Lung (tissue), 12 donors: ENCODE results near the gene TICAM1. TPM values are rescaled to one million over a fixed set of nuclear protein-coding genes. Genes with fewer than 3 reads are reported as not detected.
"Not testable (repeated sequence)": the region's sequence is repeated elsewhere in the genome, so short reads cannot be mapped to it uniquely, and the experiment has no call there.

Experiments
- ATAC-seq: fragments of 200-7000 bp; cut with Tn5 transposase; one replicate; pipeline ENCODE4 v1.9.1; 2020; ENCODE audit warnings: moderate number of reproducible peaks; ENCODE audit not compliant: insufficient read depth, low FRiP score
- DNase-seq, 3 donors: peaks; one replicate each; pipeline ENCODE4 v3.0.0-alpha.2; 2013 to 2017
- H3K27ac ChIP-seq, 2 donors: one replicate each; pipeline ENCODE4 v1.5.1; 2013; ENCODE audit warnings: mild to moderate bottlenecking in 2 of 2, moderate library complexity in 2 of 2, control low read depth in 1 of 2, inconsistent platforms in 1 of 2, low read depth in 1 of 2, low read length in 1 of 2
- H3K27me3 ChIP-seq, 3 donors: one replicate each; pipeline ENCODE4 v1.5.1; 2013; ENCODE audit warnings: low read length in 2 of 3; ENCODE audit not compliant: control insufficient read depth in 3 of 3, insufficient read depth in 3 of 3
- H3K36me3 ChIP-seq, 4 donors: one replicate each; pipeline ENCODE4 v1.5.1; 2013; ENCODE audit warnings: low read length in 4 of 4, mild to moderate bottlenecking in 1 of 4, moderate library complexity in 1 of 4; ENCODE audit not compliant: control insufficient read depth in 4 of 4, insufficient read depth in 4 of 4
- H3K4me1 ChIP-seq, 5 donors: one replicate each; pipeline ENCODE4 v1.5.1; 2013; ENCODE audit warnings: low read length in 5 of 5, mild to moderate bottlenecking in 2 of 5, moderate library complexity in 1 of 5; ENCODE audit not compliant: control insufficient read depth in 5 of 5, insufficient read depth in 5 of 5
- H3K4me3 ChIP-seq: one replicate; pipeline ENCODE4 v1.5.1; 2013; ENCODE audit warnings: mild to moderate bottlenecking, control low read depth, moderate library complexity
- H3K9ac ChIP-seq, 2 donors: one replicate each; pipeline ENCODE4 v1.5.1; 2013; ENCODE audit warnings: low read length in 2 of 2, control low read depth in 1 of 2; ENCODE audit not compliant: insufficient read depth in 1 of 2
- H3K9me3 ChIP-seq, 4 donors: one replicate each; pipeline ENCODE4 v1.5.1; 2013; ENCODE audit warnings: low read length in 3 of 4, mild to moderate bottlenecking in 1 of 4, moderate library complexity in 1 of 4; ENCODE audit not compliant: control insufficient read depth in 4 of 4, insufficient read depth in 3 of 4
- CTCF ChIP-seq: IDR thresholded peaks from 2 replicates; pipeline ENCODE4 v1.5.1; 2012; ENCODE audit warnings: mild to moderate bottlenecking; ENCODE audit errors: control extremely low read depth, extremely low read depth
- WGBS, 2 donors: extraction: QIAGEN DNeasy Blood & Tissue Kit; methylation state at CpG; one replicate each; pipeline ENCODE4 v1.1.7; 2013; 5-methylcytosine and 5-hydroxymethylcytosine counted together
- polyA plus RNA-seq, 2 donors: library from polyadenylated mRNA; stranded (reverse); fragments of 200-250 nt; gene quantifications; one replicate each; pipeline ENCODE4 v1.2.1, GENCODE V29; 2013
- total RNA-seq, 2 donors: library from RNA; depleted of rRNA in 1 of 2; stranded (reverse); fragments of >200 nt in 1 of 2; gene quantifications; one replicate each; pipeline ENCODE4 v1.2.1, GENCODE V29; 2014 to 2021
- donor health status: control.
- donor health status: control.
- donor health status: Bipolar disorder and iron deficiency.
- donor health status: healthy.
- donor health status: DM: yes; HTN: yes; CAD: no.

TICAM1 gene
- total and polyA plus RNA-seq, 4 donors, result 4.5 to 19.7 (median 13.6) TPM

GRCh38 chr19:4811328-4812131 lies 20.0 kb downstream of the TICAM1 start:
- peak; percentile 63 for TF ChIP-seq CTCF
- Histone ChIP-seq H3K27ac (peak overlapping the region in 1 of 2 donors; percentile 40), H3K4me3 (no peak overlapping the region), H3K9me3 (no peaks in the 10 kb centered on the region), H3K36me3 (peaks cover 0 to 4% (median 1%) of the 10 kb centered on the region in 4 donors), H3K27me3 (no peaks in the 10 kb centered on the region), H3K4me1 (peaks cover 0 to 9% (median 0%) of the 10 kb centered on the region in 5 donors), H3K9ac (no peak overlapping the region)
- WGBS, 2 donors, result 63 to 66% methylated on average over 12 of the region's 12 CpGs
- no peak for ATAC-seq
- peak; percentile 43 to 64 (median 46) for DNase-seq

- Histone ChIP-seq H3K27me3 (no peaks in the 10 kb centered on the region), H3K9ac (no peak overlapping the region), H3K4me3 (no peak overlapping the region), H3K9me3 (no peaks in the 10 kb centered on the region), H3K27ac (peak overlapping the region in 1 of 2 donors; percentile 73), H3K4me1 (peaks cover 0 to 7% (median 0%) of the 10 kb centered on the region in 5 donors), H3K36me3 (no peaks in the 10 kb centered on the region)
- WGBS, 2 donors, result 39 to 55% methylated on average over 6 of the region's 6 CpGs
- ATAC-seq (no peak), DNase-seq (no peak)
- TF ChIP-seq CTCF, result no peak
Observed at GRCh38 chr19:4807188-4807587, 24.3 kb downstream of the TICAM1 start.

GRCh38 chr19:4806384-4806783 lies 25.1 kb downstream of the TICAM1 start:
- no peaks in the 10 kb centered on the region for H3K9me3 ChIP-seq
- WGBS, 2 donors, result 82 to 91% methylated on average over 6 of the region's 6 CpGs
- H3K4me1 ChIP-seq, result peaks cover 0 to 3% (median 0%) of the 10 kb centered on the region in 5 donors
- H3K9ac ChIP-seq, result no peak overlapping the region
- no peak overlapping the region for H3K4me3 ChIP-seq
- ATAC-seq (no peak), DNase-seq (no peak)
- no peaks in the 10 kb centered on the region for H3K27me3 ChIP-seq
- no peak for TF ChIP-seq CTCF
- H3K27ac ChIP-seq, result no peak overlapping the region
- H3K36me3 ChIP-seq, result no peaks in the 10 kb centered on the region

- not testable (repeated sequence) for ATAC-seq, H3K36me3 ChIP-seq, DNase-seq, H3K9ac ChIP-seq, H3K27ac ChIP-seq, H3K9me3 ChIP-seq, H3K4me3 ChIP-seq, H3K27me3 ChIP-seq, H3K4me1 ChIP-seq
- 97 to 99% methylated on average over 6 of the region's 6 CpGs for WGBS, 2 donors
Observed at GRCh38 chr19:4805140-4805539, 26.4 kb downstream of the TICAM1 start.
